Neural crest cell (in vitro differentiated cells): ENCODE data around the gene FAS. TPM values are rescaled to one million over a fixed set of nuclear protein-coding genes. Genes with fewer than 3 reads are reported as not detected.
A peak's percentile ranks its signal among the peaks of the same experiment; 100 is the strongest.

Experiments used
- DNase-seq: peaks from one replicate; pipeline ENCODE4 v3.0.0; 2021; ENCODE audit warnings: low read depth, mixed read lengths, low spot score
- H3K27ac Mint-ChIP-seq: one replicate; pipeline ENCODE4 v1.8.0; 2021; ENCODE audit warnings: mild to moderate bottlenecking, mixed read lengths; ENCODE audit not compliant: unreplicated experiment
- H3K27me3 Mint-ChIP-seq: 2 replicates; pipeline ENCODE4 v1.8.0; 2021; ENCODE audit warnings: low read depth, mild to moderate bottlenecking, mixed read lengths
- H3K36me3 Mint-ChIP-seq: 2 replicates; pipeline ENCODE4 v1.8.0; 2021; ENCODE audit warnings: low read depth, mild to moderate bottlenecking, mixed read lengths
- H3K4me1 Mint-ChIP-seq: 2 replicates; pipeline ENCODE4 v1.8.0; 2021; ENCODE audit warnings: mixed read lengths
- H3K4me3 Mint-ChIP-seq: one replicate; pipeline ENCODE4 v1.8.0; 2021; ENCODE audit warnings: mild to moderate bottlenecking, mixed read lengths
- H3K9me3 Mint-ChIP-seq: 2 replicates; pipeline ENCODE4 v1.8.0; 2021; ENCODE audit warnings: mixed read lengths
- total RNA-seq: library from RNA; stranded (reverse); gene quantifications from 2 replicates; pipeline ENCODE4 v1.2.1, GENCODE V29; 2021
- TF ChIP-seq, protein P1 (sequence below): fragments of 200-600 bp; sonication (generic); conservative IDR thresholded peaks from 2 replicates; pipeline ENCODE4 v1.5.0; 2021; ENCODE audit warnings: antibody characterized with exemption, mild to moderate bottlenecking

The FAS gene
- total RNA-seq, 1 donor from 2014 or later, result 2.3 TPM

- Mint-ChIP-seq H3K27me3 (no peaks in the 10 kb centered on the region), H3K4me3 (no peak overlapping the region), H3K36me3 (no peaks in the 10 kb centered on the region), H3K9me3 (no peaks in the 10 kb centered on the region), H3K4me1 (no peaks in the 10 kb centered on the region), H3K27ac (no peak overlapping the region)
- TF ChIP-seq, protein P1, sequence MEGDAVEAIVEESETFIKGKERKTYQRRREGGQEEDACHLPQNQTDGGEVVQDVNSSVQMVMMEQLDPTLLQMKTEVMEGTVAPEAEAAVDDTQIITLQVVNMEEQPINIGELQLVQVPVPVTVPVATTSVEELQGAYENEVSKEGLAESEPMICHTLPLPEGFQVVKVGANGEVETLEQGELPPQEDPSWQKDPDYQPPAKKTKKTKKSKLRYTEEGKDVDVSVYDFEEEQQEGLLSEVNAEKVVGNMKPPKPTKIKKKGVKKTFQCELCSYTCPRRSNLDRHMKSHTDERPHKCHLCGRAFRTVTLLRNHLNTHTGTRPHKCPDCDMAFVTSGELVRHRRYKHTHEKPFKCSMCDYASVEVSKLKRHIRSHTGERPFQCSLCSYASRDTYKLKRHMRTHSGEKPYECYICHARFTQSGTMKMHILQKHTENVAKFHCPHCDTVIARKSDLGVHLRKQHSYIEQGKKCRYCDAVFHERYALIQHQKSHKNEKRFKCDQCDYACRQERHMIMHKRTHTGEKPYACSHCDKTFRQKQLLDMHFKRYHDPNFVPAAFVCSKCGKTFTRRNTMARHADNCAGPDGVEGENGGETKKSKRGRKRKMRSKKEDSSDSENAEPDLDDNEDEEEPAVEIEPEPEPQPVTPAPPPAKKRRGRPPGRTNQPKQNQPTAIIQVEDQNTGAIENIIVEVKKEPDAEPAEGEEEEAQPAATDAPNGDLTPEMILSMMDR, result no peak
- DNase-seq, result no peak
Observed at GRCh38 chr10:88962336-88962735, 28.3 kb upstream of the FAS start.

DNA sequence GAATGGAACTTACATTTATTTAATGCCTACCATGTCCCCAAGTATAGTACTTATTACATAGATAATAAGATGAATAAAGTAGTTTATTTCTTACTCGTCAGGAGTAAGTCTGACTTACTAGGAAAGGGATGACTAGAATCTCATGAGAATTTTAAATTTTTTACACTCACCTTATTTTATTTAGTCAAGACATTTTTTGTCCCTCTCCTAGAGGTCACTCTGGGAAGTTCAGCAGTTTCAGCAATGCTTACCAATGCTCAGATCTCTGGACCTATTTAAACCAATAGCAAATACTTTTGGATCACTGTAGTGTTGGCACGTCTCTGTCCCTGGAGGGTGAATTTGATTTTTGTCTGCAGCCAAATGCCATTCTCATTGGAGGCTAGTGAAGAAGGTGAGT, 27.3 kb upstream of the FAS start:
- Mint-ChIP-seq H3K4me3 (no peak overlapping the region), H3K9me3 (no peaks in the 10 kb centered on the region), H3K36me3 (no peaks in the 10 kb centered on the region), H3K27ac (no peak overlapping the region), H3K27me3 (no peaks in the 10 kb centered on the region), H3K4me1 (no peaks in the 10 kb centered on the region)
- TF ChIP-seq, protein P1, result peak; percentile 37
- no peak for DNase-seq

- H3K36me3 Mint-ChIP-seq, result no peaks in the 10 kb centered on the region
- no peak overlapping the region for H3K4me3 Mint-ChIP-seq
- TF ChIP-seq, protein P1, result no peak
- no peaks in the 10 kb centered on the region for H3K9me3 Mint-ChIP-seq
- no peak overlapping the region for H3K27ac Mint-ChIP-seq
- no peaks in the 10 kb centered on the region for H3K27me3 Mint-ChIP-seq
- no peaks in the 10 kb centered on the region for H3K4me1 Mint-ChIP-seq
- no peak for DNase-seq
Observed at GRCh38 chr10:88964360-88964759, 26.2 kb upstream of the FAS start.

DNA sequence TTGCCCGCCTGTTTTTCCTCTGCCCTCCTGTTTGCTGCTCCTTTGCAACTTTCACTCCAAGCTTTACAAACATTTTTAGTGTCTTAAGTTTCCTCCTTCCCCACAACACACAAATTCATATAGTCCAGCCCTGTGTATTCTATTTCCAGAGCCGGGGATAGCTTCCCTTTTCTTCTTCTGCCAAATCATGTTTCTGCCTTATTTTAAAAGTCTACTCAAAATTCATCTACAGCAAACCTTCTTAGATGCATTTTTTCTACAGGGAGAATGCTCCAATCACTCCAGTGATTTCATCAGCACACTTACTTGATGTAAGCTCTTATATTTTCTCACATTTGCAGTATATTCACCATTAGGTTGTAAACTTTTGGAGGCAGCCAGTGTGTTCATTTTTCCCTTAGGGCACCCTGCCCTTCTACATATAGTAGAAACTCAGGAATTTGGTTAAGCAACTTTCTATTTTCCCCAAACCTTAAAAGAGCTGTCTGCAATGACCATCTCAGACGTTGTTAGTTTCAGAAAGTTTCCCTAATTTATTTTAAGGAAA, 25.7 kb upstream of the FAS start:
- DNase-seq, result no peak
- H3K27me3 Mint-ChIP-seq, result no peaks in the 10 kb centered on the region
- TF ChIP-seq, protein P1, result no peak
- H3K4me1 Mint-ChIP-seq, result no peaks in the 10 kb centered on the region
- H3K4me3 Mint-ChIP-seq, result no peak overlapping the region
- no peaks in the 10 kb centered on the region for H3K9me3 Mint-ChIP-seq
- H3K36me3 Mint-ChIP-seq, result no peaks in the 10 kb centered on the region
- no peak overlapping the region for H3K27ac Mint-ChIP-seq

DNA sequence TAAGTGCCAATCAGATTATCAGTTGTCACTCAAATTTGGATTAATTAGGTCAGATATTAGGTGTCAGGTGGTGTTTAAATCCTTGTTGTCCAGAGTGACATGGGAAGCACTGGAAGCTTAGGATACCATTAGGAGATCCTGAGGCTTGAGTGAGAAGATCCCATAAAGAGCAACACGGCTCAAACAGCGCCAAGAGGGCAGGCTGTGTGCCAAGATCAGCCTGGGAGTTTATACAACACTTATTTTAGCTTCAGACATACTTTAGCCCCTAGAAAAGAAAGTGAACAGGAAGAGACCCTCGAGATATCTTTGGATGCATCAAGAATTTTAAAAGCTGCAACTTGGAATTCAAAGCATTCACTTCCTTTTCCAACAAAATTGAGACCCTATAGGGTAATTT, 23.8 kb upstream of the FAS start:
- no peaks in the 10 kb centered on the region for H3K4me1 Mint-ChIP-seq
- TF ChIP-seq, protein P1, result no peak
- no peak overlapping the region for H3K4me3 Mint-ChIP-seq

More for the DNA sequence above, 23.8 kb upstream of the FAS start:
- Mint-ChIP-seq H3K27ac (no peak overlapping the region), H3K36me3 (no peaks in the 10 kb centered on the region), H3K9me3 (no peaks in the 10 kb centered on the region), H3K27me3 (no peaks in the 10 kb centered on the region)
- DNase-seq, result no peak
